ENCODE data around the gene VPS33B.

DNA sequence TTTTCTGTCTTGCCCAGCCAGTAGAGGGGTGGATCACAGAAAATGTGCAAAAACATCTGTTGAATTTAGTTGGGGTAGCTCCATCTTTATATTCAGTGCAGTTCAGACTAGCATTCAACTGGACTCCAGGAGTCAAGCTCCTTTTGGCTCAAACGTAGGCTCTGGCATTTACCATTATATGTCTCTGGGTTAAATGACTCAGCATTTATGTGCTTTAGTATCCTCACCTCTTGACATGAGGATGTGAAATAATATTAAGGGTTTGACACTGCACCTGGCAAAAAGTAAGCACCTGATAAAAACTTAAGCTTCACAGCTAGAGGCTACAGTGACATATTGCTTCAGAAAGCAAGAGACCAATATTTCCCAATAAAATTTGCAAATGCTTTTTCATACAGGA, 42.8 kb downstream of the VPS33B start:
- TF ChIP-seq CTCF (IDR thresholded peaks at IDR 0.05; ENCODE audit: control extremely low read depth in 1 of 3, insufficient read depth in 1 of 3, low read depth in 1 of 3, low read length in 3 of 3) (no peak), POU5F1 (IDR thresholded peaks at IDR 0.05; ENCODE audit: low read depth, low read length) (no peak), EZH2 (IDR thresholded peaks at IDR 0.05; ENCODE audit: low read depth, low read length, severe bottlenecking) (no peak), JUN (IDR thresholded peaks at IDR 0.05; ENCODE audit: low read depth, low read length) (no peak), NRF1 (IDR thresholded peaks at IDR 0.05; ENCODE audit: low read depth, low read length) (no peak), CHD1 (IDR thresholded peaks at IDR 0.05; ENCODE audit: low read depth, low read length) (no peak), CEBPB (IDR thresholded peaks at IDR 0.05; ENCODE audit: low read depth, low read length) (no peak), ATF3 (IDR thresholded peaks at IDR 0.05; ENCODE audit: insufficient read depth, low read depth, low read length) (no peak), SIN3A (conservative IDR thresholded peaks at IDR 0.05 in 1 of 2, IDR thresholded peaks at IDR 0.05 in 1 of 2; ENCODE audit: low read depth in 1 of 2, low read length in 2 of 2) (no peak), CREB1 (IDR thresholded peaks at IDR 0.05) (no peak), CHD7 (IDR thresholded peaks at IDR 0.05; ENCODE audit: insufficient replicate concordance, low read length) (no peak)
- TF ChIP-seq, protein P1, sequence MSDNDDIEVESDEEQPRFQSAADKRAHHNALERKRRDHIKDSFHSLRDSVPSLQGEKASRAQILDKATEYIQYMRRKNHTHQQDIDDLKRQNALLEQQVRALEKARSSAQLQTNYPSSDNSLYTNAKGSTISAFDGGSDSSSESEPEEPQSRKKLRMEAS (IDR thresholded peaks at IDR 0.05): no peak

Data from H1 (cell line).